ENCODE data around the gene SPEM1. TPM values are rescaled to one million over a fixed set of nuclear protein-coding genes. Genes with fewer than 3 reads are reported as not detected.

The SPEM1 gene, protein sequence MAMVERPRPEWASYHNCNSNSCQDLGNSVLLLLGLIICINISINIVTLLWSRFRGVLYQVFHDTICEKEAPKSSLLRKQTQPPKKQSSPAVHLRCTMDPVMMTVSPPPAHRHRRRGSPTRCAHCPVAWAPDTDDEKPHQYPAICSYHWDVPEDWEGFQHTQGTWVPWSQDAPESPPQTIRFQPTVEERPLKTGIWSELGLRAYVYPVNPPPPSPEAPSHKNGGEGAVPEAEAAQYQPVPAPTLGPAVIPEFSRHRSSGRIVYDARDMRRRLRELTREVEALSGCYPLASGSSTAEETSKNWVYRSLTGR
- total RNA-seq: not detected

GRCh38 chr17:7419819-7420610 is at the start of gene SPEM1:
SPEM1 (plus strand) TSS chr17:7420324; CDS start chr17:7420385, 61 bp downstream.
- DNase-seq (no peak), ATAC-seq (no peak)
- POLR2A ChIA-PET: interaction anchor here (0.7 kb wide), 1 partner anchor 12 kb away, joined by 3 read pairs; no protein-coding TSS in a partner anchor
- Mint-ChIP-seq H3K27me3 (ENCODE audit: low read depth) (no peaks in the 10 kb centered on the region), H3K4me1 (ENCODE audit: low read depth) (no peaks in the 10 kb centered on the region), H3K9me3 (ENCODE audit: insufficient read depth) (no peaks in the 10 kb centered on the region), H3K4me3 (no peak within 1 kb of the TSS), H3K36me3 (ENCODE audit: low read depth) (no peaks in the 10 kb centered on the region), H3K27ac (no peak within 1 kb of the TSS)
- CTCF ChIA-PET: interaction anchor here (1.7 kb wide), 1 partner anchor 17 kb away, joined by 5 read pairs; no protein-coding TSS in a partner anchor

- no peaks in the 10 kb centered on the region for H3K36me3 Mint-ChIP-seq (ENCODE audit: low read depth)
These were observed 49.3 kb upstream of the SPEM1 start for GRCh38 chr17:7370853-7371252.

DNA sequence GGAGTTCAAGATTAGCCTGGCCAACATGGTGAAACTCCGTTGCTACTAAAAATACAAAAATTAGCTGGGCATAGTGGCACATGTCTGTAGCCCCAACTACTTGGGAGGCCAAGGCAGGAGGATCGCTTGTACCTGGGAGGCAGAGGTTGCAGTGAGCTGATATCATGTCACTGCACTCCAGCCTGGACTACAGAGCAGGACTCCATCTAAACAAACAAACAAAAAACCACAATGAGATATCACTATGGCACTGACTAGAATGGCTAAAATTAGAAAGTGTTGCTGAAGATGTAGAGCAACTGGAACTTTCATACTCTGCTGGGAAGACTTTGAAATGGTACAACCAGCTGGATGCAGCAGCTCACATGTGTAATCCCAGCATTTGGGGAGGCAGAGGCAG is 45.8 kb upstream of the SPEM1 start:
- H3K4me3 Mint-ChIP-seq: no peak overlapping the region
- DNase-seq: no peak
- no peaks in the 10 kb centered on the region for H3K36me3 Mint-ChIP-seq (ENCODE audit: low read depth)
- no peaks in the 10 kb centered on the region for H3K9me3 Mint-ChIP-seq (ENCODE audit: insufficient read depth)
- ChIA-PET CTCF (interaction anchor here (1.0 to 1.6 kb wide), 2 partner anchors 13 to 19 kb away, joined by 3 to 7 read pairs; no protein-coding TSS in a partner anchor), POLR2A (no interaction called here)
- no peaks in the 10 kb centered on the region for H3K4me1 Mint-ChIP-seq (ENCODE audit: low read depth)
- H3K27ac Mint-ChIP-seq: no peak overlapping the region
- ATAC-seq: no peak
- H3K27me3 Mint-ChIP-seq (ENCODE audit: low read depth): peaks cover 12% of the 10 kb centered on the region

More at GRCh38 chr17:7370853-7371252, 49.3 kb upstream of the SPEM1 start:
- DNase-seq: no peak
- Mint-ChIP-seq H3K4me3 (no peak overlapping the region), H3K9me3 (ENCODE audit: insufficient read depth) (no peaks in the 10 kb centered on the region), H3K27me3 (ENCODE audit: low read depth) (peaks cover 2% of the 10 kb centered on the region), H3K27ac (no peak overlapping the region), H3K4me1 (ENCODE audit: low read depth) (no peaks in the 10 kb centered on the region)
- no peak for ATAC-seq
- POLR2A ChIA-PET: interaction anchor here (0.7 kb wide), 1 partner anchor 106 kb away, joined by 3 read pairs; no protein-coding TSS in a partner anchor
- CTCF ChIA-PET: interaction anchor here (2.2 kb wide), 1 partner anchor 15 kb away, joined by 10 read pairs; no protein-coding TSS in a partner anchor

GRCh38 chr17:7379134-7379533 is 41.0 kb upstream of the SPEM1 start:
- Mint-ChIP-seq H3K27ac (no peak overlapping the region), H3K36me3 (ENCODE audit: low read depth) (no peaks in the 10 kb centered on the region), H3K4me1 (ENCODE audit: low read depth) (peaks cover 2% of the 10 kb centered on the region), H3K9me3 (ENCODE audit: insufficient read depth) (no peaks in the 10 kb centered on the region), H3K27me3 (ENCODE audit: low read depth) (peaks cover 39% of the 10 kb centered on the region), H3K4me3 (no peak overlapping the region)
- POLR2A ChIA-PET: no interaction called here
- CTCF ChIA-PET: no interaction called here
- DNase-seq (no peak), ATAC-seq (no peak)

DNA sequence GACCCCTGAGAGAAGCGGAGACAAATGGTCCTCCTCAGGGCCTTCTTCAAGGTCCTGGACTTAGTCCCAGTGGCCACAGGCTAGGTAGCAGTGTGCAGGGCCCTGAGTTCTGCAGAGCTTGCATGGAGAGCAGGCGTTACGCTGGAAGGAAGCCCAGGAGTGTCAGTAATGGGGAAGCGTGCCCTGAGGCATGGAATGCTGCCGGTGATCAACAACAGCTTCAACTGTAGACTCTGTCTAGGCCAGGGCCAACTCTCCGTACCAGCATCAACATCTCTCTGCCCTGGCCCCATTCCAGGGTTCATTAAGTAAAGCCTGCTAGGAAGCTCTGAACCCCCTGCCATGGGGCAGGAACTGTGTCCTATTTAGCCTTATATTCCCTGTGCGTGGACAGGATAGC is 39.8 kb upstream of the SPEM1 start:
- Mint-ChIP-seq H3K27me3 (ENCODE audit: low read depth) (peaks cover 39% of the 10 kb centered on the region), H3K27ac (no peak overlapping the region), H3K36me3 (ENCODE audit: low read depth) (no peaks in the 10 kb centered on the region), H3K4me3 (no peak overlapping the region), H3K4me1 (ENCODE audit: low read depth) (peaks cover 8% of the 10 kb centered on the region), H3K9me3 (ENCODE audit: insufficient read depth) (no peaks in the 10 kb centered on the region)
- no peak for DNase-seq
- no peak for ATAC-seq
- POLR2A ChIA-PET: no interaction called here
- CTCF ChIA-PET: no interaction called here

DNA sequence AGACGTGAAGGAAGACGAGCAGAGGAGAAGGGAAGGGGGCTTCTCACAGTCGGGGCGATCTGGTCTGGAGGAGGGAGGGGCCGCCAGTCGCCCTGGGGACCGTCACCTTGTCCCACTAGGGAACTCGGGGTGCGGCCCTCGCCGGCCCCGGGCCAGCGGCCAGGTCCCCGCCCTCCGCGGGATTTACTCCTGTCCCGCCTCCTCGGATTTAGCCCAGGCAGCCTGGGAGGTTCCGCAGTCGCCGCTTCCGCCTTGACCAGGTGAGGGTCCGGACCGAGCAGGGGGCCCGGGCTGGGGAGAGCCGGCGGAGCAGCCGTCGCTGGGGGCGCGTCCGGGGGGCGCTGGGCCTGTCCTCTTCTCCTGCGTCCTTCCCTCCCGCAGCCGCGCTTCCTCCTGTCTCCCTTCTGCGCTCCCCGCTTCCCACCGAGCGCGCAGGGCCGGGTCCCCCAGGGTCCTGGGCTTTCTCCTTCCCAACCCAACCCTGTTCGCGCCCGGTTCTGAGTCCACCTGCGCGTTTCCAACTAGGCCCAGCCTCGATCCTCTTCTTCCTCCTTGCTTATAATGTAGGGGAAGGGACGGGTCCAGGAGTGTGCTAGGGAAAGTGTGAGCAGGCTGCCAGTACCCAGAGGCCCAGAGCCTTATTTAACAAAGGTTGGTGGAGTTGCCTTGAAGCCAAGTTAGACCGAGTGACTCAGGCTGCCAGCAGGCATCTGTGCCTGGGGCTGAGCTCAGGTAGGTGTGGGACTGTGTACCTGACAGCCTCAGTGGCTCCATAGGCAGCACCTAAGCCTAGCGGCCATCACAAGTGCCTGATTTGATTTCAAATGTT is 39.1 kb upstream of the SPEM1 start, which contains the start of gene TNK1:
Gene TNK1 (plus strand): TSS at position 235 of the 829 bp plus-strand sequence. CDS start 1,838 bp downstream, outside the sequence.
- no peaks in the 10 kb centered on the region for H3K9me3 Mint-ChIP-seq (ENCODE audit: insufficient read depth)
- H3K27ac Mint-ChIP-seq: no peak within 1 kb of the TSS
- H3K27me3 Mint-ChIP-seq (ENCODE audit: low read depth): peaks cover 39% of the 10 kb centered on the region
- ATAC-seq (no peak), DNase-seq (no peak)
- H3K4me1 Mint-ChIP-seq (ENCODE audit: low read depth): peaks cover 8% of the 10 kb centered on the region
- no peak within 1 kb of the TSS for H3K4me3 Mint-ChIP-seq
- H3K36me3 Mint-ChIP-seq (ENCODE audit: low read depth): no peaks in the 10 kb centered on the region
- POLR2A ChIA-PET: no interaction called here
- CTCF ChIA-PET: interaction anchor here (1.8 kb wide), 1 partner anchor 179 kb away, joined by 6 read pairs; no protein-coding TSS in a partner anchor

DNA sequence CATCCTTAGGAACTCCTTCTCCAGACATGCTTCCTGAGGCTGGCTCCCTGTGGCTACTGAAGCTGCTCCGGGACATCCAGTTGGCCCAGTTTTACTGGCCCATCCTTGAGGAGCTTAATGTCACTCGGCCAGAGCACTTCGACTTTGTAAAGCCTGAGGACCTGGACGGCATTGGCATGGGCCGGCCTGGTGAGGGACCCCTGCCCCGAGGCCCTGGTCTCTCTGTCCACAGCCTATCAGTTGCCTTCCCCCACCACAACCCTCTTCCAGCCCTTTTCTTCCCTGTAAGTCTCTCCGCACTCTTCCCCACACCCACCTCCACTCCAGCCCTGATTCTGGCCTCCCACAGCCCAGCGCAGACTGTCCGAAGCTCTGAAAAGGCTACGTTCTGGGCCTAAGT is 37.2 kb upstream of the SPEM1 start:
- Mint-ChIP-seq H3K27me3 (ENCODE audit: low read depth) (peaks cover 33% of the 10 kb centered on the region), H3K27ac (no peak overlapping the region), H3K4me3 (peak overlapping the region; percentile 27), H3K36me3 (ENCODE audit: low read depth) (no peaks in the 10 kb centered on the region), H3K9me3 (ENCODE audit: insufficient read depth) (no peaks in the 10 kb centered on the region), H3K4me1 (ENCODE audit: low read depth) (peaks cover 8% of the 10 kb centered on the region)
- POLR2A ChIA-PET: no interaction called here
- no peak for ATAC-seq
- DNase-seq: no peak
- CTCF ChIA-PET: interaction anchor here (1.1 to 1.8 kb wide), 4 partner anchors 29 to 177 kb away, joined by 3 to 6 read pairs (median 4); no protein-coding TSS in a partner anchor

GRCh38 chr17:7383371-7383741 is 36.8 kb upstream of the SPEM1 start:
- DNase-seq (no peak), ATAC-seq (no peak)
- H3K9me3 Mint-ChIP-seq (ENCODE audit: insufficient read depth): no peaks in the 10 kb centered on the region
- H3K4me3 Mint-ChIP-seq: no peak overlapping the region
- peaks cover 8% of the 10 kb centered on the region for H3K4me1 Mint-ChIP-seq (ENCODE audit: low read depth)
- no peak overlapping the region for H3K27ac Mint-ChIP-seq
- ChIA-PET CTCF (interaction anchor here (1.3 to 1.9 kb wide), 4 partner anchors 30 to 177 kb away, joined by 3 to 6 read pairs (median 5); no protein-coding TSS in a partner anchor), POLR2A (interaction anchor here (1.0 to 1.5 kb wide), 3 partner anchors 23 to 101 kb away, joined by 3 to 5 read pairs (median 4); partner anchors contain the start of genes FGF11 and POLR2A)
- peaks cover 33% of the 10 kb centered on the region for H3K27me3 Mint-ChIP-seq (ENCODE audit: low read depth)
- H3K36me3 Mint-ChIP-seq (ENCODE audit: low read depth): no peaks in the 10 kb centered on the region

- no peaks in the 10 kb centered on the region for H3K9me3 Mint-ChIP-seq (ENCODE audit: insufficient read depth)
- ATAC-seq: peak; percentile 98
- H3K27me3 Mint-ChIP-seq (ENCODE audit: low read depth): peaks cover 33% of the 10 kb centered on the region
- ChIA-PET POLR2A (interaction anchor here (0.6 to 1.5 kb wide), 6 partner anchors 20 to 134 kb away, joined by 3 to 5 read pairs (median 4); partner anchors contain the start of genes FGF11, POLR2A and TMEM256), CTCF (interaction anchor here (0.8 to 1.9 kb wide), 6 partner anchors 27 to 177 kb away, joined by 3 to 6 read pairs (median 4); no protein-coding TSS in a partner anchor)
- peaks cover under 1% of the 10 kb centered on the region for H3K36me3 Mint-ChIP-seq (ENCODE audit: low read depth)
- peak overlapping the region; percentile 75 for H3K4me3 Mint-ChIP-seq
- H3K4me1 Mint-ChIP-seq (ENCODE audit: low read depth): peaks cover 8% of the 10 kb centered on the region
- H3K27ac Mint-ChIP-seq: peak overlapping the region; percentile 87
- DNase-seq: peak; percentile 82
These were observed 36.2 kb upstream of the SPEM1 start for GRCh38 chr17:7383742-7384488.

DNA sequence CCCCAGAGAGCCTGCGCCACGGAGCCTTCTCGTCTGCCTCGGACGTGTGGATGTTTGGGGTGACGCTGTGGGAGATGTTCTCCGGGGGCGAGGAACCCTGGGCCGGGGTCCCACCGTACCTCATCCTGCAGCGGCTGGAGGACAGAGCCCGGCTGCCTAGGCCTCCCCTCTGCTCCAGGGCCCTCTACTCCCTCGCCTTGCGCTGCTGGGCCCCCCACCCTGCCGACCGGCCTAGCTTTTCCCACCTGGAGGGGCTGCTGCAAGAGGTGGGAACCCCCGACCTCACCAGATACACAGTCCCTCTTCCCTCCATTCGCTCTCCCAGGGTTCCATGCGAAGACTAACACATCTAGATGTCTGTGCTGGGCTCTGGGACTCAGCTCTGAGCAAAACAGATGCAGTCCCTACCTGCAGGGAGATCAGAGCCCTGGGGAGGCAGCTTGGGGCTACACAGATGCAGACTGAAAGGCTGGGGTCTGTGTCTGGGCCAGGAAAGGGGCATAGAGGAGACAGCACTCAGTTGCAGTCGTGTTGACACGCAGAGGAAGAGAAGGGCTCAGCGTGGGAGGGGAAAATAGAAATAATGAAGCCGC is 35.5 kb upstream of the SPEM1 start:
- H3K9me3 Mint-ChIP-seq (ENCODE audit: insufficient read depth): no peaks in the 10 kb centered on the region
- H3K4me1 Mint-ChIP-seq (ENCODE audit: low read depth): peaks cover 10% of the 10 kb centered on the region
- ChIA-PET CTCF (interaction anchor here (0.8 to 2.0 kb wide), 6 partner anchors 28 to 176 kb away, joined by 3 to 7 read pairs (median 4); no protein-coding TSS in a partner anchor), POLR2A (interaction anchor here (0.7 to 1.5 kb wide), 5 partner anchors 19 to 135 kb away, joined by 3 to 5 read pairs (median 4); partner anchors contain the start of genes FGF11, POLR2A and TMEM256)
- DNase-seq (no peak), ATAC-seq (no peak)
- peaks cover 7% of the 10 kb centered on the region for H3K36me3 Mint-ChIP-seq (ENCODE audit: low read depth)
- H3K4me3 Mint-ChIP-seq: peak overlapping the region; percentile 75
- H3K27me3 Mint-ChIP-seq (ENCODE audit: low read depth): peaks cover 27% of the 10 kb centered on the region
- peak overlapping the region; percentile 87 for H3K27ac Mint-ChIP-seq
